H9 (cell line): ENCODE measurements around the gene DHDH. TPM values are rescaled to one million over a fixed set of nuclear protein-coding genes. Genes with fewer than 3 reads are reported as not detected.

Source experiments
- DNase-seq: peaks from one replicate; pipeline ENCODE4 v3.0.0-alpha.2; 2017
- H2AFZ ChIP-seq: one replicate; pipeline ENCODE4 v1.6.1; 2013; ENCODE audit warnings: mild to moderate bottlenecking, low read length, control low read depth, moderate library complexity
- H2AK5ac ChIP-seq: 2 replicates; pipeline ENCODE4 v1.6.1; 2013; ENCODE audit warnings: low read length, control low read depth, mixed read lengths; ENCODE audit not compliant: insufficient read length
- H2BK120ac ChIP-seq: one replicate; pipeline ENCODE4 v1.6.1; 2013; ENCODE audit warnings: low read depth, mild to moderate bottlenecking, low read length, control low read depth, inconsistent platforms; ENCODE audit not compliant: poor library complexity, severe bottlenecking
- H2BK12ac ChIP-seq: 2 replicates; pipeline ENCODE4 v1.6.1; 2013; ENCODE audit warnings: low read length, control low read depth, mixed read lengths, low read depth; ENCODE audit not compliant: insufficient read length
- H2BK15ac ChIP-seq: 2 replicates; pipeline ENCODE4 v1.6.1; 2013; ENCODE audit warnings: low read depth, low read length, control low read depth
- H2BK20ac ChIP-seq: one replicate; pipeline ENCODE4 v1.6.1; 2013; ENCODE audit warnings: low read depth, mild to moderate bottlenecking, low read length, control low read depth, inconsistent platforms; ENCODE audit not compliant: poor library complexity, severe bottlenecking
- H2BK5ac ChIP-seq: 2 replicates; pipeline ENCODE4 v1.6.1; 2013; ENCODE audit warnings: low read length, control low read depth, mixed read lengths; ENCODE audit not compliant: insufficient read length
- H3K14ac ChIP-seq: 2 replicates; pipeline ENCODE4 v1.6.1; 2013; ENCODE audit warnings: low read length, control low read depth; ENCODE audit not compliant: insufficient read depth
- H3K18ac ChIP-seq: 2 replicates; pipeline ENCODE4 v1.6.1; 2013; ENCODE audit warnings: low read depth, mild to moderate bottlenecking, mixed read lengths, low read length, control low read depth; ENCODE audit not compliant: insufficient read length
- H3K23ac ChIP-seq: 2 replicates; pipeline ENCODE4 v1.6.1; 2013; ENCODE audit warnings: low read length, control low read depth, mixed read lengths, low read depth; ENCODE audit not compliant: insufficient read length
- H3K23me2 ChIP-seq: 2 replicates; pipeline ENCODE4 v1.6.1; 2013; ENCODE audit warnings: low read depth, mild to moderate bottlenecking, mixed read lengths, low read length, control low read depth; ENCODE audit not compliant: insufficient read length, poor library complexity, severe bottlenecking
- H3K27ac ChIP-seq: 2 replicates; pipeline ENCODE4 v1.5.1; 2013; ENCODE audit warnings: low read length, control low read depth, mixed read lengths, low read depth; ENCODE audit not compliant: insufficient read length
- H3K27me3 ChIP-seq: 2 replicates; pipeline ENCODE4 v1.6.1; 2013; ENCODE audit warnings: low read length, control low read depth, inconsistent platforms; ENCODE audit not compliant: insufficient read depth
- H3K4ac ChIP-seq: 2 replicates; pipeline ENCODE4 v1.6.1; 2013; ENCODE audit warnings: low read depth, mild to moderate bottlenecking, control low read depth, inconsistent platforms, low read length, moderate library complexity
- H3K4me1 ChIP-seq: 2 replicates; pipeline ENCODE4 v1.6.1; 2013; ENCODE audit warnings: low read length, control low read depth, inconsistent platforms; ENCODE audit not compliant: insufficient read depth
- H3K4me2 ChIP-seq: 2 replicates; pipeline ENCODE4 v1.6.1; 2013; ENCODE audit warnings: low read length, control low read depth, mixed read lengths; ENCODE audit not compliant: insufficient read length, insufficient read depth
- H3K56ac ChIP-seq: 2 replicates; pipeline ENCODE4 v1.6.1; 2013; ENCODE audit warnings: low read depth, mild to moderate bottlenecking, mixed read lengths, low read length, control low read depth; ENCODE audit not compliant: insufficient read length
- H3K79me1 ChIP-seq: 2 replicates; pipeline ENCODE4 v1.6.1; 2013; ENCODE audit warnings: low read depth, mild to moderate bottlenecking, moderate library complexity, low read length, control low read depth, inconsistent platforms; ENCODE audit not compliant: insufficient read depth, poor library complexity, severe bottlenecking
- H3K79me2 ChIP-seq: 2 replicates; pipeline ENCODE4 v1.6.1; 2013; ENCODE audit warnings: low read length, control low read depth, inconsistent platforms; ENCODE audit not compliant: insufficient read depth
- H3K9ac ChIP-seq: 2 replicates; pipeline ENCODE4 v1.6.1; 2013; ENCODE audit warnings: low read length, control low read depth, mixed read lengths; ENCODE audit not compliant: insufficient read length; ENCODE audit errors: extremely low read depth
- H3K9me3 ChIP-seq: one replicate; pipeline ENCODE4 v1.6.1; 2013; ENCODE audit warnings: low read depth, low read length, inconsistent platforms; ENCODE audit not compliant: control insufficient read depth
- H3T11ph ChIP-seq: one replicate; pipeline ENCODE4 v1.6.1; 2013; ENCODE audit warnings: mild to moderate bottlenecking, low read length, control low read depth, inconsistent platforms
- H4K20me1 ChIP-seq: one replicate; pipeline ENCODE4 v1.6.1; 2013; ENCODE audit not compliant: control insufficient read depth, insufficient read length, insufficient read depth
- H4K5ac ChIP-seq: 2 replicates; pipeline ENCODE4 v1.6.1; 2013; ENCODE audit warnings: low read depth, mild to moderate bottlenecking, mixed read lengths, low read length, control low read depth; ENCODE audit not compliant: insufficient read length
- H4K8ac ChIP-seq: replicated peaks from 2 replicates; pipeline ENCODE4 v1.6.1; 2013; ENCODE audit warnings: low read length, control low read depth, mixed read lengths, low read depth; ENCODE audit not compliant: insufficient read length
- H4K91ac ChIP-seq: 2 replicates; pipeline ENCODE4 v1.6.1; 2013; ENCODE audit warnings: low read depth, mild to moderate bottlenecking, moderate library complexity, mixed read lengths, low read length, control low read depth; ENCODE audit not compliant: insufficient read length
- H3K27ac Mint-ChIP-seq, 3 experiments: 2 replicates in 2 of 3; 3 replicates in 1 of 3; pipeline ENCODE4 v1.8.0; 2020 to 2021; ENCODE audit warnings: mixed read lengths in 3 of 3, mild to moderate bottlenecking in 1 of 3, moderate library complexity in 1 of 3
- H3K27me3 Mint-ChIP-seq: 2 replicates; pipeline ENCODE4 v1.8.0; 2021; ENCODE audit warnings: low read depth, mild to moderate bottlenecking, moderate library complexity, mixed read lengths
- H3K36me3 Mint-ChIP-seq, 3 experiments: 2 replicates in 2 of 3; 3 replicates in 1 of 3; pipeline ENCODE4 v1.8.0; 2020 to 2021; ENCODE audit warnings: low read depth in 3 of 3, mixed read lengths in 3 of 3; ENCODE audit not compliant: insufficient read depth in 1 of 3
- H3K4me1 Mint-ChIP-seq, 2 experiments: 2 replicates each; pipeline ENCODE4 v1.8.0; 2020; ENCODE audit warnings: mixed read lengths in 2 of 2
- H3K4me3 Mint-ChIP-seq, 2 experiments: 2 replicates in 1 of 2; 3 replicates in 1 of 2; pipeline ENCODE4 v1.8.0; 2020 to 2021; ENCODE audit warnings: mild to moderate bottlenecking in 2 of 2, mixed read lengths in 2 of 2, moderate library complexity in 1 of 2
- H3K9me3 Mint-ChIP-seq, 2 experiments: 2 replicates in 1 of 2; 3 replicates in 1 of 2; pipeline ENCODE4 v1.8.0; 2020; ENCODE audit warnings: mild to moderate bottlenecking in 2 of 2, mixed read lengths in 2 of 2, moderate library complexity in 1 of 2
- CTCF ChIP-seq: fragments of 200-600 bp; sonication (generic); conservative IDR thresholded peaks from 3 replicates; pipeline ENCODE4 v1.8.0; 2021; ENCODE audit warnings: antibody characterized with exemption, mild to moderate bottlenecking
- WGBS: extraction: QIAGEN DNeasy Blood & Tissue Kit; methylation state at CpG from one replicate; pipeline ENCODE4 v1.1.7; 2013; ENCODE audit warnings: missing lambda C conversion rate, low lambda C conversion rate, mixed read lengths; ENCODE audit not compliant: insufficient read length; ENCODE audit errors: extremely low coverage; 5-methylcytosine and 5-hydroxymethylcytosine counted together
- total RNA-seq: library from RNA; stranded (reverse); gene quantifications from 2 replicates; pipeline ENCODE4 v1.2.1, GENCODE V29; 2021

The DHDH gene
- total RNA-seq, 1 experiment from 2014 or later = 2.0 TPM

- Histone ChIP-seq H4K5ac (no peak within 1 kb of the TSS), H3K56ac (no peak within 1 kb of the TSS), H3K18ac (no peak within 1 kb of the TSS), H3T11ph (no peak within 1 kb of the TSS), H3K9ac (peak within 1 kb of the TSS; percentile 73), H2BK15ac (no peak within 1 kb of the TSS), H2BK20ac (no peak within 1 kb of the TSS), H2AK5ac (no peak within 1 kb of the TSS), H3K27ac (peak within 1 kb of the TSS; percentile 60), H3K4me1 (no peaks in the 10 kb centered on the region), H2AFZ (peak within 1 kb of the TSS; percentile 52), H3K79me2 (no peaks in the 10 kb centered on the region), H3K23ac (no peak within 1 kb of the TSS), H4K91ac (no peak within 1 kb of the TSS), H3K4ac (no peak within 1 kb of the TSS), H3K4me2 (peak within 1 kb of the TSS; percentile 58), H3K14ac (peak within 1 kb of the TSS; percentile 2; the same call in 1 of the 2 replicates), H3K79me1 (no peaks in the 10 kb centered on the region), H4K20me1 (no peaks in the 10 kb centered on the region), H3K23me2 (peaks cover 15% of the 10 kb centered on the region), H3K27me3 (no peaks in the 10 kb centered on the region), H2BK120ac (no peak within 1 kb of the TSS), H4K8ac (no peak within 1 kb of the TSS), H2BK5ac (no peak within 1 kb of the TSS), H2BK12ac (no peak within 1 kb of the TSS), H3K9me3 (no peaks in the 10 kb centered on the region)
- Mint-ChIP-seq H3K4me3 (peak within 1 kb of the TSS; percentile 95 to 98), H3K36me3 (peaks cover 5 to 28% (median 19%) of the 10 kb centered on the region in 3 experiments; a peak in 6 of 7 replicates), H3K9me3 (no peaks in the 10 kb centered on the region; a peak in 1 of 5 replicates), H3K27ac (peak within 1 kb of the TSS; percentile 97 to 99 (median 98)), H3K27me3 (no peaks in the 10 kb centered on the region; the same call in 1 of the 2 replicates), H3K4me1 (peaks cover 8 to 36% of the 10 kb centered on the region in 2 experiments)
- TF ChIP-seq CTCF = peak; percentile 24; the same call in 1 of the 3 replicates
- WGBS = no CpG with 5 or more reads among the region's 34 CpGs
- DNase-seq = peak; percentile 99
Measured at GRCh38 chr19:48899781-48900476, 33.6 kb upstream of the DHDH start, which contains the start of gene NUCB1. TSS of gene NUCB1 (plus strand) at chr19:48900312. CDS start at chr19:48900797, 485 bp downstream.
